GM21576 (cell line): ENCODE data around the gene PRKAR1B.

Experiments
- ATAC-seq: cut with Tn5 transposase; IDR thresholded peaks from one replicate; pipeline ENCODE4 v1.9.1; 2021; ENCODE audit warnings: mild to moderate bottlenecking, moderate library complexity; ENCODE audit not compliant: unreplicated experiment

The PRKAR1B gene

DNA sequence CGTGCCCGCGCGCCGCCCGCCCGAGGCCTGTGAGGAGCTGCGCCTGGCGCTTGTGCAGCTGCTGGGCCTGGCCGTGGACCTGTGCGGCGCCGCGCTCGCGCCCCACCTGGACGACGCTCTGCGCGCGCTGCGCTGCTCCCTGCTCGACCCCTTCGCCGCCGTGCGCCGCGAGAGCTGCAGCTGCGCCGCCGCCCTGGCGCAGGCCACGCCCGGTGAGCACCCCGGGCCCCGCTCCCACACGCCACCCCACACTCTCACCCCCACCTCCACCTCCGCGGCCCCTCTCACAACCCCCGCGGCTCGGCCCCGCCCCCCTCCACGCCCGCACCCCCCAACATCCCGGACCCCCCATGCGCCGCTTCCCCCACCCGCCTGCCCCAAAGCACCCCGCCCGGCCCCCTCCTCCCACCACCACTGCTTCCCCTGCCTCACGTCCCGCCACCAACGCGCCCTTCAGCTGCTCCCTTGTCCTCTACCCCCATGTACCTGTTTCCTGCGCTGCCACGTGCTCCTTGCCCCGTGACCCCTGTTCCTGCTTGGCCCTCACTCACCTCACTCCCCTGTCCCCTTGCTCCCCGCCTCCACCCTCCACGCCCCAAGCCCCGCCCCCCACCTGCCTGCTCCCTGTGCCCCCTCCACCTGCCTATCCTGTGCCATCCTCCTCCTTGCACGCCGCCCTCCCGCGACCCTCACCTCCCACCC is at the start of gene PRKAR1B:
Gene PRKAR1B, minus strand, starts transcription at position 178 of the 702 bp plus-strand sequence. CDS start 15,776 bp downstream, outside the sequence.
- ATAC-seq: peak; percentile 21

DNA sequence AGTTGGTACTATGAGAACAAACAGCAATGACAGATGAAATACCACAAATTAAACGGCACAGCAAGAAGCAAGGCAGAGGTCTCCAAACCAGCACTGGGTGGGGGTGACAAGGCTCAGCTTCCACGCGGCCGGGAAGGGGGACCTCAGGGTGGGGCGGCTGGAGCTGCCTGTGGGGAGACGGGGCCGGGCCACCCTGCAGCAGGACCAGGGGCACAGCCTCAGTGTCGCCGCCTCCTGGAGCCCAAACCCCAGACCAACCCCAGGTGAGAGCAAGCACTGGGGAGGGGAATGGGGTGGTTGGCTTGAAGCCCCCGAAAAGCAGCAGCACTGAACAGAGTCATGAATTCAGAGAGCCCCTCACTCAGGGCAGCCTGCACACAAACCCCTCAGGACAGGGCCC is 49.3 kb upstream of the PRKAR1B start:
- ATAC-seq: no peak

DNA sequence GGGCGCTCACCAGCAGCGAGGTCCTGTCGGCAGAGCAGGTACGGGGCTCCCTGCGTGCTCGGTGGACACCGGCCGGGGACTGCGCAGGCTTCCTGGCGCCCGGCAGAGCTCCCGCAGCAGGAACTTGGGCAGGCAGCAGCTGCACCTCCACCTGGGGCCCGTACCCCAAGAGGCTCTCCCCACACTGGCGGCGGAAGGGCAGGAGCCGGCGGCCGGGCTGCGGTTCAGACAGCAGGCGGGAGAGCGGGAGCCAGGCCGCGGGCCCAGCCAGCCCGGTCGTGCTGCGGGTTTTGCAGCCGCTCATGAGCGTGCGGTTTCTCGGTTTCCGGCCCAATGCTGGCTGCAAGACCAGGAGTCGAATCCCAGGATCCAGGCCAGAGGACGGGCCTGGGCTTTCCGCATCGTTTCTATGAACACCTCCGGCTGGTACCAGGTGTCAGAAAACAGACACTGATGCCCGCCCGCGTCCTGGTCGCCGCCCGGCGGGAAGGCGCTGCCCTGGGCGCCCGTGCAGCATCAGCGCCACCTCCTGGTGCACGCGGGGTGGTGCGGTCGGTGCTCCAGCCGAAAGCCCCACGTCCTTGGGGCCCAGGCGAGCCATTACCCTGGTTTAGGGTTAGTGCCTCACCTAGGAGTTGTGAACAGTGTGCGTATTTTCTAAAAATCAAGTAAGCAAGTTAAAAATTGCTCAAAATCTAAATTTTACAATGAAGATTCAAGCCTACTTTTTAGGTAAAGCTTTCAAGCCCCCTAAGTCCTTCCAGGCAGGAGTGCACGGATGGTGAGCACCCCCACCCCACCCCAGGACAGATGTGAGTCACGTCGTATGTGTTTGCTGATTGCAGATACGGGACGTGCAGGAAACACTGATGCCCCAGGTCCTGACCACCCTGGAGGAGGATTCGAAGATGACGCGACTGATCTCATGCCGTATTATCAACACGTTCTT is 47.4 kb upstream of the PRKAR1B start:
- ATAC-seq: no peak

GRCh38 chr7:773622-773915 is 46.5 kb upstream of the PRKAR1B start:
- ATAC-seq: no peak

DNA sequence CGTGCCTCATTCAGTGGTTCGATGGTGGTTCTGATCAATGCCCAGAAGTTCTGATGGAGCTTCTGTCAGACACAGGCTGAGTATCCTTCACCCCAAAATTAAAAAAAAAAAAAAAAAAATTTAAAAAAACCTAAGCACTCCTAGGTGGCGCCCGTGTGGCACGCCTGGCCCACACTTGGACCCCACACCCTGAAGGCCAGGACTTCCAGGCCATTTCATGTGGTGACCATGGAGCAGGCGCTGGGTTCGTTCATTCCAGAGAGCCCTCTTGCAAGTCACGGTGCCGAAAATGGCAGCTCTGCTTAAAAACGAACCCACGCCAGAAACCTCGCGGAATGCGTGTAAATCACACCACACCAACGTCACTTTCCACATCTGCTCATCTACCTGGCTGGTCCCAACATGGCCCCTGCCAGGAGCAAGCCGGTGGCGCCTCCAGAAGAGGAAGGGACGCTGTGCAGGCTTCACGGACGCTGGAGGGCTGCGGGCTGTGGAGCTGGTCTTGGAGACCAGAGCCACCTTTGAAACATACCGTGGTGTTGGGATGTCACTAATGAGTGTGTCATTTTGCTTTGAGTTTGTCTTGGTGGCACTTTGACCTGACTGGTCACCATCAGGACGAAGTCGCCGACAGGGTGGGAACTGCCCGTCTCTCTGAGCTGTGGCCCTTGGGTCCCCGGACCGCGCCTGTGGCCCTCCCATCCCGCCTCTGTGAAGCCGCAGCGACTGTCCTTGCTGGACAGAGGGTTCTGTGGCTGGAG is 46.0 kb upstream of the PRKAR1B start:
- ATAC-seq: no peak

DNA sequence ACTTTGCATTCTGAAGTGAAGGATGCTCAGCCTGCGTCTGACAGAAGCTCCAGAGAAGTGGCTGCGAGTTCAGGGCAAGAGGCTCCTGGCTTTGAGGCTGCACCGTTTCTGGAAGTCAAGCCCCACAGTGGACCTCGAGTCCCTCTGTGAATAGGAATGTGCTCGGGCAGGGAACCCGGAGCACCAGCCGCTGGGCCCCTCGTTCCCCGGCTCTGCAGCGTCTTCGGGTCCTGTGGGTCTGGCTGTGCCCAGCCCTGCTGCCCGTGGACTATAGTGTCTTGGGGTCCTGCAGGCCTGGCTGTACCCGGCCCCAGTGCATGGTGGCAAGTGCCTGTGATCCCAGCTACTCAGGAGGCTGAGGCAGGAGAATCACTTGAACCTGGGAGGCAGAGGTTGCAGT is 45.3 kb upstream of the PRKAR1B start:
- no peak for ATAC-seq

DNA sequence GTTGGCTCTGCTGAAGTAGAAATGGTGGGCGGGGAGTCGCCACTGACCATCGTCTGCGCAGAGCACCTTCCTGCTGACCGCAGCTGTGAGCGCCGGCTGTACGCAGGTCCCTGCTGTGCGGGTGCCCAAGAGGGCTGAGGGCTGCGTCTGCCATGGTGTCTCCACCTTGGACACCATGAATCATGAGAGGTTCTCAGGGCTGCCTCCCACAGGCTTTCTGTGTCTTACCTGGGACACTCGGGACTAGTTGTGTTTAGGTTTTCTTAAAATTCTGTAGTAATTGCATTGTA is 44.9 kb upstream of the PRKAR1B start:
- no peak for ATAC-seq

DNA sequence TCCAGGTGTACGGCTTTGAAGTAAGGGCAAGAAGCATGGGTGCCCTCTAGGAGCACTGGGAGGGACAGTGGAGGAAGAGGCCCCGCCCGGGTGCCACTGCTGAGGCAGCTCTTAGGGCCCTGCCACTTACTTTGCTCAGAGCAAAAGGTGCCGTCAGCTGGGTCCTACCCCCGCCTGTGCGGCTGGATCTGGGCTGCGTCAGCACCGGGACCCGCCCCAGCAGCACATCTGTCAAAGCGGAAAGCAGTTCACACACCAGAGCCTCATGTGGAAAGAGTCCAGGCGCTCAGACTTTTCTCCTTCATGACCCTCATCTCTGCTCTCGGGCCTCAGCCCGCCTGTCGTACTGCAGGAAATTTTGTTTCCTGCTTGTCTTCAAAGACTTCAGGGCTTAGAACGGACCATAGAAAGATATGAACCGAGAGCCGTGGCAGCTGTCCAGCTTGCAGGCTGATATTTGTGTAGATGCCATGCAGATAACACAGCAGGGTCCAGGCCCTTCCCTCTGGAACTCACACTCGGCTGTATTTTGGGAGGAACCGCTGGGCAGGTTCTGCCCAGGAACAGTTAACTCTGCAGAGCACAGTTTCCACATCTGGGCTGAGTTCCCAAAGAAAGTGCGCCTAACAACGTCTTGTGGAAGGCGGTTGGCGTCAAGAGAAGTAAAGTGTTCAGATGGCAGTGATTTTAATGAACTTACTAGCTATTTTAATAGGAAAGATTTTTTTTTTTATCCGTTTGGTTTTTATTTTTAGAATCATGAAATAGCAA is 44.3 kb upstream of the PRKAR1B start:
- no peak for ATAC-seq

DNA sequence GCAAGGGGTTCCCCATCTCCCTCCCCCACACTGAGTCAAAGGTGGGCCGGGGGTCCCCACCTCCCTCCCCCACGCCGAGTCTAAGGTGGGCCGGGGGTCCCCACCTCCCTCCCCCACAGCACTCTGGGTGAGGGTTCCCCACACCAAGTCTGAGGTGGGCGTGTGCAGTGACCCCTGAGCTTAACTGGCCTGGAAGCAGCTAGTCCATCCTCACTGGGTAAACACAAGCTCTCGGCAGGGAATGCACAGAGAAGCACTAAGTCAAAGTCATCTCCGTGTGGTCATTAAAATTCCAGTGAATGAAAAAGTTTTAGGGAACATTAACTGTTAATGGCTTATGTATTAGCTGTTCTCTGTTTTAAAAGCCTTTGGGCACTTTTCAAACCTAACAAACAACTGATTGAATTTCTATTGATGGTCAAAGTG is 43.7 kb upstream of the PRKAR1B start:
- ATAC-seq: no peak

- no peak for ATAC-seq
Measured at GRCh38 chr7:770336-770735, 43.3 kb upstream of the PRKAR1B start.

- ATAC-seq: no peak
Measured at GRCh38 chr7:768881-769504, 41.9 kb upstream of the PRKAR1B start.

GRCh38 chr7:767941-768731 is 41.1 kb upstream of the PRKAR1B start:
- no peak for ATAC-seq

GRCh38 chr7:767580-767940 is 40.5 kb upstream of the PRKAR1B start:
- no peak for ATAC-seq

DNA sequence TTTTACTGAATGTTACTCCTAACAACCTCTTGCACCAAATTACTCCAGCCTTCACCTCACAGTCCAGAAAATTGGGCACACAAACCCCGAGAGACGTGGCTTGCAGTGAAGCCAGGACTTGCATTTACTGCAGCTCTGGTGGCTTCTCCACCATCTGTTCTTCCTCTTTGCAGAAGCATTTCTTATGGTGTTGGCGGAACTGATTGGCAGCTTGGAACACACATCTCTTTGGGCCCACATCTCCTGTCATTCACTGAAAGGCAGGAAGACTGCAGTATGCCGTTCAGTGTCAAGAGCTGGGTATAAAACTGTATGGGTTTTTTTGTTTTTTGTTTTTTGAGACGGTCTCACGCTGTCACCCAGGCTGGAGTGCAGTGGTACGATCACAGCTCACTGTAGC is 38.3 kb upstream of the PRKAR1B start:
- ATAC-seq: no peak

GRCh38 chr7:763762-764161 is 36.7 kb upstream of the PRKAR1B start:
- ATAC-seq: no peak

DNA sequence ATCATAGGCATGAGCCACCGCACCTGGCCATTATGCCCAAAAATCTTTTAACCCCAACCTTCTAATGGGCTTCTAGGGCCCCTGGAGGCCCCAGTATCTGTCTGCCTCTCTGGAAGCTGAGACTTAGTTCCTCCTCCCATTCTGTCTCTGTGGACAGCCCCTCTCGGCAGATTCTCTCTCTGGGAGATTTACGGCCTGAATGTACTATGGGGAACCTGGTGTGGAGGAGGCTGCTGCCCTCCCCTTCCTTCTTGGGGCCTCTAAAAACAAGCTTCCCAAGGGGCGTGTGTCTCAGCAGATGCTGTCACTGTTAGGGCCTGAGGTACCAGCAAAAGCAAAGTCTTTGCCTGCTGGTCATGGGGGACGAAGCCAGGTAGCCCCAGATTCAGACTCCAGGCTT is 35.8 kb upstream of the PRKAR1B start:
- no peak for ATAC-seq

GRCh38 chr7:761631-762030 is 34.5 kb upstream of the PRKAR1B start:
- ATAC-seq: no peak

GRCh38 chr7:761101-761500 is 34.0 kb upstream of the PRKAR1B start:
- ATAC-seq: no peak

DNA sequence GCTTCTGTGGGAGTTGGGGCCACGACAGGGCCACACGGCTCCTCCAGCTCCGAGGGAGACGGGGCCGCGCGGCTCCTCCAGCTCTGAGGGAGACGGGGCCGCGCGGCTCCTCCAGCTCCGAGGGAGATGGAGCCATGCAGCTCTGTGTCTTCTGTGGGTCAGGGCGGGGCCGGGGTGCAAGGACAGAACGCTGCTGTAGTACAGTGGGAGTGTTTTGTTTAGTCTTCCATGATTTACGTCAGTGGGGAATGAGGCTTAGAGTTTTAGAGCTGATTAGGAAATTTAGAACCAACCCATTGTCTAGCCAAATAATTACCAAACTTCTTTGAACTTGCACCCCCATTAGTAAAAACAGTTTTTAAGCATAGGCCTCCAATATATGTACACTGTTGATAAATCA is 32.9 kb upstream of the PRKAR1B start:
- ATAC-seq: no peak

DNA sequence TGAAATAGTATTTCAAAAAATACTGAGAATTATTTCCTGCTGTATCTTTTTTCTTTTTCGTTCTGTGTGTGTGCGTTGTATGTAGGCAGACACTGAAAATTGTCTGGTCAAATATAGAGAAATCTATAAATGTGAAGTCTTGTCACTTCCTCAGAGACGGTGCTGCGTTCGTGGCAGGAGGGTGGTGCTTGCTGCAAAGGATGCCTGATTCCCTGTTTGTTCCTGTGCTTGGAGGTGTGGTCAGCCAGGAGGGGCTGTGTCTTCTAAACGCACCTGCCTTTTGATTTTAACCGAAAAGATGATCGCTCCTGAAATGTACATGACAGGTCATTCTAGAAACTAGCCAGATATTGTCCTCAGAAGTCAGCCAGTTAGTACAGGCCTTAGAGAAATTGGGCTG is 32.5 kb upstream of the PRKAR1B start:
- ATAC-seq: no peak
